ENCODE measurements around the gene YIPF3.

Gene YIPF3

GRCh38 chr6:43506667-43507471, 9.9 kb downstream of the YIPF3 start:
- ATAC-seq, result peak; percentile 76

GRCh38 chr6:43506171-43506570, 10.6 kb downstream of the YIPF3 start:
- ATAC-seq, result no peak
- TF ChIP-seq PPARA (CRISPR knock-in tag; IDR thresholded peaks at IDR 0.05; ENCODE audit: borderline replicate concordance), result no peak
- no peak for TF ChIP-seq CSRNP3 (CRISPR knock-in tag; IDR thresholded peaks at IDR 0.05)
- no peak for TF ChIP-seq ARNTL (CRISPR knock-in tag; IDR thresholded peaks at IDR 0.05; ENCODE audit: borderline replicate concordance, low read depth)
- TF ChIP-seq RARB (CRISPR knock-in tag; IDR thresholded peaks at IDR 0.05), result no peak
- no peak for TF ChIP-seq TOX (CRISPR knock-in tag; IDR thresholded peaks at IDR 0.05; ENCODE audit: borderline replicate concordance)
- no peak for TF ChIP-seq ZNF565 (CRISPR knock-in tag; conservative IDR thresholded peaks at IDR 0.05; ENCODE audit: low read depth)
- no peak for TF ChIP-seq PATZ1 (CRISPR knock-in tag; IDR thresholded peaks at IDR 0.05; ENCODE audit: borderline replicate concordance)
- no peak for TF ChIP-seq SNAI2 (CRISPR knock-in tag; IDR thresholded peaks at IDR 0.05)
- no peak for TF ChIP-seq CSDC2 (CRISPR knock-in tag; IDR thresholded peaks at IDR 0.05)
- no peak for TF ChIP-seq ESRRG (CRISPR knock-in tag; IDR thresholded peaks at IDR 0.05)
- TF ChIP-seq ZFP3 (CRISPR knock-in tag; IDR thresholded peaks at IDR 0.05), result no peak

More at GRCh38 chr6:43506667-43507471, 9.9 kb downstream of the YIPF3 start:
- TF ChIP-seq SNAI2 (CRISPR knock-in tag; IDR thresholded peaks at IDR 0.05) (no peak), POU6F1 (CRISPR knock-in tag; IDR thresholded peaks at IDR 0.05; ENCODE audit: borderline replicate concordance, low read depth) (no peak), ARNTL (CRISPR knock-in tag; IDR thresholded peaks at IDR 0.05; ENCODE audit: borderline replicate concordance, low read depth) (no peak), ESRRG (CRISPR knock-in tag; IDR thresholded peaks at IDR 0.05) (no peak), ISL1 (CRISPR knock-in tag; IDR thresholded peaks at IDR 0.05) (no peak), ZNF8 (CRISPR knock-in tag; IDR thresholded peaks at IDR 0.05) (no peak), ZNF565 (CRISPR knock-in tag; conservative IDR thresholded peaks at IDR 0.05; ENCODE audit: low read depth) (no peak), RARB (CRISPR knock-in tag; IDR thresholded peaks at IDR 0.05) (no peak), GLIS3 (CRISPR knock-in tag; IDR thresholded peaks at IDR 0.05) (no peak; the same call in 1 of the 2 replicates), TSHZ2 (CRISPR knock-in tag; IDR thresholded peaks at IDR 0.05) (no peak), TOX (CRISPR knock-in tag; IDR thresholded peaks at IDR 0.05; ENCODE audit: borderline replicate concordance) (no peak), CSRNP3 (CRISPR knock-in tag; IDR thresholded peaks at IDR 0.05) (no peak), TCF4 (CRISPR knock-in tag; IDR thresholded peaks at IDR 0.05; ENCODE audit: borderline replicate concordance) (no peak), ZC3H10 (CRISPR knock-in tag; IDR thresholded peaks at IDR 0.05) (no peak), PPARA (CRISPR knock-in tag; IDR thresholded peaks at IDR 0.05; ENCODE audit: borderline replicate concordance) (no peak), CREB5 (CRISPR knock-in tag; IDR thresholded peaks at IDR 0.05; ENCODE audit: low read depth) (no peak), OSR1 (CRISPR knock-in tag; IDR thresholded peaks at IDR 0.05) (no peak)

Measured in SK-N-SH treated with all-trans-retinoic acid at 6 μM for 48 hours (cell line).